ENCODE data around the gene AP1G2. TPM values are rescaled to one million over a fixed set of nuclear protein-coding genes. Genes with fewer than 3 reads are reported as not detected.

AP1G2 gene
- total and polyA plus RNA-seq, 2 of the 13 experiments (the other 11 are each of a cell fraction or from before 2014, with no cell fraction given), result 96.9 to 611 TPM

- TF ChIP-seq PHF5A (CRISPR knock-in tag; IDR thresholded peaks at IDR 0.05; ENCODE audit: low read depth, unreplicated experiment) (peak; percentile 91), ZHX1 (CRISPR knock-in tag; IDR thresholded peaks at IDR 0.05; ENCODE audit: low read depth) (no peak), SAP130 (CRISPR knock-in tag; IDR thresholded peaks at IDR 0.05; ENCODE audit: low read depth) (peak; percentile 94), LCORL (IDR thresholded peaks at IDR 0.05) (no peak), LCORL (CRISPR knock-in tag; IDR thresholded peaks at IDR 0.05) (peak; percentile 71), ZBTB33 (CRISPR knock-in tag; IDR thresholded peaks at IDR 0.05) (no peak), MNT (IDR thresholded peaks at IDR 0.05) (no peak), U2AF2 (IDR thresholded peaks at IDR 0.05; ENCODE audit: low read depth, low read length) (no peak), HNF1B (CRISPR knock-in tag; IDR thresholded peaks at IDR 0.05) (peak; percentile 74), ZNF256 (CRISPR knock-in tag; conservative IDR thresholded peaks at IDR 0.05) (no peak), RBFOX2 (IDR thresholded peaks at IDR 0.05; ENCODE audit: low read depth, low read length) (no peak), CBX1 (IDR thresholded peaks at IDR 0.05; ENCODE audit: low read depth) (no peak), PHF8 (CRISPR knock-in tag; IDR thresholded peaks at IDR 0.05) (no peak; the same call in 1 of the 2 replicates), ZSCAN21 (CRISPR knock-in tag; IDR thresholded peaks at IDR 0.05; ENCODE audit: borderline replicate concordance) (peak; percentile 65; the same call in 1 of the 2 replicates), NBN (conservative IDR thresholded peaks at IDR 0.05) (no peak), MEF2D (CRISPR knock-in tag; IDR thresholded peaks at IDR 0.05) (peak; percentile 100), KLF13 (CRISPR knock-in tag; IDR thresholded peaks at IDR 0.05) (no peak), ATF3 (CRISPR knock-in tag; IDR thresholded peaks at IDR 0.05) (peak; percentile 96), GRHL1 (CRISPR knock-in tag; conservative IDR thresholded peaks at IDR 0.05) (no peak), SRF (IDR thresholded peaks at IDR 0.05; ENCODE audit: low read depth, low read length) (no peak)
Observed at GRCh38 chr14:23602181-23603095, 34.8 kb upstream of the AP1G2 start (continued).
